OCI-LY3 (cell line): Measurements from ENCODE around the gene RAB3D.
A peak's percentile ranks its signal among the peaks of the same experiment; 100 is the strongest.

Experiments used
- H2AFZ ChIP-seq: fragments of 200-600, 300-600 bp; shearing (Covaris generic); 2 replicates; pipeline ENCODE4 v1.6.0; 2014; ENCODE audit warnings: antibody characterized with exemption, low read depth, low read length
- H3K27ac ChIP-seq: fragments of 200-600, 300-600 bp; sonication (generic); 2 replicates; pipeline ENCODE4 v1.5.1; 2014; ENCODE audit warnings: mild to moderate bottlenecking, low read length, moderate library complexity, mixed read lengths
- H3K27me3 ChIP-seq: fragments of 200-600, 300-600 bp; sonication (generic); 2 replicates; pipeline ENCODE4 v1.6.1; 2014; ENCODE audit warnings: low read depth, low read length, mixed read lengths
- H3K36me3 ChIP-seq: fragments of 200-600, 300-600 bp; sonication (generic); replicated peaks from 2 replicates; pipeline ENCODE3; 2014; ENCODE audit warnings: low read depth, low read length, mixed read lengths
- H3K4me1 ChIP-seq: fragments of 300-600, 200-600 bp; sonication (generic); 2 replicates; pipeline ENCODE4 v1.6.1; 2014; ENCODE audit warnings: low read length, mixed read lengths
- H3K4me2 ChIP-seq: fragments of 200-600, 300-600 bp; sonication (generic); 2 replicates; pipeline ENCODE4 v1.6.1; 2014; ENCODE audit warnings: low read length, mixed read lengths
- H3K4me3 ChIP-seq: fragments of 300-600, 200-600 bp; sonication (generic); 2 replicates; pipeline ENCODE4 v1.5.1; 2014; ENCODE audit warnings: antibody characterized with exemption, mild to moderate bottlenecking, low read length, moderate library complexity
- H3K79me2 ChIP-seq: fragments of 300-600, 200-600 bp; shearing (Covaris generic); 2 replicates; pipeline ENCODE4 v1.6.1; 2014; ENCODE audit warnings: mild to moderate bottlenecking, low read length, mixed read lengths
- H3K9ac ChIP-seq: fragments of 300-600, 200-600 bp; shearing (Covaris generic); 2 replicates; pipeline ENCODE4 v1.6.0; 2014; ENCODE audit warnings: mild to moderate bottlenecking, low read length, moderate library complexity
- H3K9me3 ChIP-seq: fragments of 200-600, 300-600 bp; shearing (Covaris generic); 2 replicates; pipeline ENCODE4 v1.6.1; 2014; ENCODE audit warnings: low read length, mixed read lengths; ENCODE audit not compliant: insufficient read depth
- H4K20me1 ChIP-seq: fragments of 200-600, 300-600 bp; sonication (generic); 2 replicates; pipeline ENCODE4 v1.6.1; 2016; ENCODE audit warnings: low read length, mixed read lengths; ENCODE audit not compliant: insufficient read depth
- EZH2phosphoT487 ChIP-seq: fragments of 200-600 bp; shearing (Covaris generic); IDR thresholded peaks from 2 replicates; pipeline ENCODE4 v1.6.1; 2018; ENCODE audit warnings: antibody characterized with exemption, mixed run types, low read depth
- TF ChIP-seq, protein P1 (sequence below): fragments of 200-600, 300-600 bp; sonication (generic); IDR thresholded peaks from 2 replicates; pipeline ENCODE4 v1.5.1; 2014; ENCODE audit warnings: antibody characterized with exemption, low read length, low read depth

Gene RAB3D

DNA sequence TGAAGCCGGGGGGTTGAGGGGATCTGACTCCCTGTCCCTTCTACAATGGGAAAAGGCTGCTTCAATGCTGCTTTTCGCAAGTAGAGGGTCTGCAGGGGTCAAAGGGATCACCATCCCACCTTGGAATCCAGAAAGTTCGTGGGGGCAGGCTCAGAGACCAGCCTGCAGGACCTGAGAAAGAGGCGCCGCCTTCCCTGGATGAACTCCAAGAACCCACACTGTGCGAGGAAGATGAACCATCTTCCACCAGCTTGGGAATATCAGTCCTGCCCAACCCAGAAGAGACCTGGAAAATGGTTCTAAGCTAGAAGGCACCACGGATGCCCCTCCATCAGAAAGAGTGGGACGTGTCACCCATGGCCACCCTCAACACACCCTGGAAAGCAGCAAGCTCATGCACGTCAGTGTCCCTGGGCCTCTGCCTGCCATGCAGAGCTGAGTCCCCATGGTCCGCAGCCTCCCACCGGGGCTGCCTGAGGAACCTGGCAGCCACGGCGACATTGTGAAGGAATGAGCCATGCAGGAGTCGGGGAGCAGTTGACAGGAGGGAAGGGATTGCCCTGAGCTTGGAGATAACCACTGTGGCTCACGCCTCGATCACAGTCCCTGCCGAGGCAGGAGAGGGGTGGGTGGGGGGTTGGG, 14.6 kb downstream of the RAB3D start:
- Histone ChIP-seq H3K9me3 (no peaks in the 10 kb centered on the region), H3K27ac (no peak overlapping the region), H3K27me3 (no peaks in the 10 kb centered on the region), H4K20me1 (no peaks in the 10 kb centered on the region), H3K4me2 (no peak overlapping the region; the same call in 1 of the 2 replicates), H3K4me3 (no peak overlapping the region), H3K79me2 (no peaks in the 10 kb centered on the region), H2AFZ (no peak overlapping the region), H3K36me3 (no peaks in the 10 kb centered on the region), H3K4me1 (peaks cover 29% of the 10 kb centered on the region), H3K9ac (no peak overlapping the region)
- TF ChIP-seq EZH2phosphoT487, result no peak
- TF ChIP-seq, protein P1, sequence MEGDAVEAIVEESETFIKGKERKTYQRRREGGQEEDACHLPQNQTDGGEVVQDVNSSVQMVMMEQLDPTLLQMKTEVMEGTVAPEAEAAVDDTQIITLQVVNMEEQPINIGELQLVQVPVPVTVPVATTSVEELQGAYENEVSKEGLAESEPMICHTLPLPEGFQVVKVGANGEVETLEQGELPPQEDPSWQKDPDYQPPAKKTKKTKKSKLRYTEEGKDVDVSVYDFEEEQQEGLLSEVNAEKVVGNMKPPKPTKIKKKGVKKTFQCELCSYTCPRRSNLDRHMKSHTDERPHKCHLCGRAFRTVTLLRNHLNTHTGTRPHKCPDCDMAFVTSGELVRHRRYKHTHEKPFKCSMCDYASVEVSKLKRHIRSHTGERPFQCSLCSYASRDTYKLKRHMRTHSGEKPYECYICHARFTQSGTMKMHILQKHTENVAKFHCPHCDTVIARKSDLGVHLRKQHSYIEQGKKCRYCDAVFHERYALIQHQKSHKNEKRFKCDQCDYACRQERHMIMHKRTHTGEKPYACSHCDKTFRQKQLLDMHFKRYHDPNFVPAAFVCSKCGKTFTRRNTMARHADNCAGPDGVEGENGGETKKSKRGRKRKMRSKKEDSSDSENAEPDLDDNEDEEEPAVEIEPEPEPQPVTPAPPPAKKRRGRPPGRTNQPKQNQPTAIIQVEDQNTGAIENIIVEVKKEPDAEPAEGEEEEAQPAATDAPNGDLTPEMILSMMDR, result no peak

GRCh38 chr19:11324079-11324661, 15.3 kb downstream of the RAB3D start:
- Histone ChIP-seq H3K4me1 (peaks cover 29% of the 10 kb centered on the region), H3K9ac (no peak overlapping the region), H3K79me2 (no peaks in the 10 kb centered on the region), H4K20me1 (no peaks in the 10 kb centered on the region), H3K4me2 (peak overlapping the region; percentile 30), H3K36me3 (no peaks in the 10 kb centered on the region), H3K9me3 (no peaks in the 10 kb centered on the region), H3K27me3 (no peaks in the 10 kb centered on the region), H2AFZ (no peak overlapping the region), H3K4me3 (no peak overlapping the region), H3K27ac (no peak overlapping the region)
- TF ChIP-seq, protein P1, result no peak
- no peak for TF ChIP-seq EZH2phosphoT487

DNA sequence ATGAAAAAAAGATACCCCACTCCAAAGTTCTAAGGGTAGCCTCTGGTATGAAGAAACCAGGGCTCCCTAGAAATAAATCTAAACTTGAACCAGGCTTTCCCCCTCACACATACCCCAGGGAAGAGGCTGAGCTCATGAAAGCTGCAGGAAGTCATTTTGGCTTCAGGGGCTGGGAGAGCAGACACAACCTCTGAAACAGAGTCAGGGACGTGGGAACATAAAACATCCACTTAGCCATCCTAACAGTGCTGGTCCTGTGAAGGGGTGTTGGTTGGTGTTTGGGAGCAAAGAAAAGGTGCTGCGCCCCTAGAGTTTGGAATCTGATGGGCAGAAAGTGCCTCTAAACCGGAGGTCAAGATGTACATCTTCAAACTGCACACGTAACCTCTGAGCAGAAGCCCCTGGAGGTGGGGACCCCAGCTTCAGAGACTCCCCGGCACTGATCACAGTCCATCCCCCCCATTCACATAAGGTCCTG, 15.8 kb downstream of the RAB3D start:
- H3K79me2 ChIP-seq, result no peaks in the 10 kb centered on the region
- no peak overlapping the region for H3K27ac ChIP-seq
- no peaks in the 10 kb centered on the region for H3K9me3 ChIP-seq
- no peak overlapping the region for H3K9ac ChIP-seq
- no peak overlapping the region for H3K4me3 ChIP-seq
- no peaks in the 10 kb centered on the region for H3K36me3 ChIP-seq
- TF ChIP-seq, protein P1, result no peak
- TF ChIP-seq EZH2phosphoT487, result no peak
- H3K27me3 ChIP-seq, result no peaks in the 10 kb centered on the region
- H3K4me1 ChIP-seq, result peaks cover 29% of the 10 kb centered on the region
- H3K4me2 ChIP-seq, result peak overlapping the region; percentile 30
- H4K20me1 ChIP-seq, result no peaks in the 10 kb centered on the region
- H2AFZ ChIP-seq, result no peak overlapping the region

GRCh38 chr19:11322269-11323024, 17.0 kb downstream of the RAB3D start:
- Histone ChIP-seq H3K4me3 (no peak overlapping the region), H3K27me3 (no peaks in the 10 kb centered on the region), H3K27ac (no peak overlapping the region), H3K79me2 (no peaks in the 10 kb centered on the region), H4K20me1 (no peaks in the 10 kb centered on the region), H3K9ac (no peak overlapping the region), H3K9me3 (no peaks in the 10 kb centered on the region), H3K36me3 (no peaks in the 10 kb centered on the region), H3K4me1 (peaks cover 29% of the 10 kb centered on the region), H2AFZ (no peak overlapping the region), H3K4me2 (peak overlapping the region; percentile 28)
- TF ChIP-seq EZH2phosphoT487, result no peak
- TF ChIP-seq, protein P1, result no peak
